ENCODE results near the gene SPSB1. TPM values are rescaled to one million over a fixed set of nuclear protein-coding genes. Genes with fewer than 3 reads are reported as not detected.

SPSB1 gene
- polyA plus RNA-seq, 1 experiment = 20.3 TPM

GRCh38 chr1:9362488-9362887 lies 69.8 kb downstream of the SPSB1 start:
- ChIA-PET CTCF (no interaction called here), POLR2A (interaction anchor here (0.6 kb wide), 1 partner anchor 80 kb away, joined by 3 read pairs; no protein-coding TSS in a partner anchor)
- H3K9me3 ChIP-seq (ENCODE audit: control insufficient read depth, insufficient read depth, low read length) = no peaks in the 10 kb centered on the region; the same call in 1 of the 2 replicates
- no peak overlapping the region for H3K27ac ChIP-seq (ENCODE audit: low read depth, low read length)
- no peak for DNase-seq (ENCODE audit: low read depth, low spot score)
- H3K27me3 ChIP-seq (ENCODE audit: control insufficient read depth, insufficient read depth, low read length) = no peaks in the 10 kb centered on the region
- no peak overlapping the region for H3K4me3 ChIP-seq (ENCODE audit: low read depth, low read length)
- TF ChIP-seq CTCF (IDR thresholded peaks at IDR 0.05; ENCODE audit: low read depth, low read length) = no peak

GRCh38 chr1:9363061-9363471 lies 70.4 kb downstream of the SPSB1 start:
- no peak overlapping the region for H3K4me3 ChIP-seq (ENCODE audit: low read depth, low read length)

GRCh38 chr1:9366298-9366697 lies 73.6 kb downstream of the SPSB1 start:
- Histone ChIP-seq H3K4me3 (ENCODE audit: low read depth, low read length) (no peak overlapping the region), H3K27ac (ENCODE audit: low read depth, low read length) (no peak overlapping the region), H3K9me3 (ENCODE audit: control insufficient read depth, insufficient read depth, low read length) (no peaks in the 10 kb centered on the region; the same call in 1 of the 2 replicates), H3K27me3 (ENCODE audit: control insufficient read depth, insufficient read depth, low read length) (no peaks in the 10 kb centered on the region)
- ChIA-PET POLR2A (no interaction called here), CTCF (no interaction called here)
- no peak for TF ChIP-seq CTCF (IDR thresholded peaks at IDR 0.05; ENCODE audit: low read depth, low read length)
- no peak for DNase-seq (ENCODE audit: low read depth, low spot score)

More at GRCh38 chr1:9363061-9363471, 70.4 kb downstream of the SPSB1 start:
- no peak for DNase-seq (ENCODE audit: low read depth, low spot score)
- ChIA-PET POLR2A (no interaction called here), CTCF (no interaction called here)
- H3K9me3 ChIP-seq (ENCODE audit: control insufficient read depth, insufficient read depth, low read length) = no peaks in the 10 kb centered on the region; the same call in 1 of the 2 replicates
- no peaks in the 10 kb centered on the region for H3K27me3 ChIP-seq (ENCODE audit: control insufficient read depth, insufficient read depth, low read length)
- H3K27ac ChIP-seq (ENCODE audit: low read depth, low read length) = no peak overlapping the region
- TF ChIP-seq CTCF (IDR thresholded peaks at IDR 0.05; ENCODE audit: low read depth, low read length) = no peak

- TF ChIP-seq CTCF (IDR thresholded peaks at IDR 0.05; ENCODE audit: low read depth, low read length) = no peak
- POLR2A ChIA-PET = no interaction called here
Observed at GRCh38 chr1:9366943-9367780, 74.5 kb downstream of the SPSB1 start.

GRCh38 chr1:9367806-9368205 lies 75.1 kb downstream of the SPSB1 start:
- Histone ChIP-seq H3K9me3 (ENCODE audit: control insufficient read depth, insufficient read depth, low read length) (no peaks in the 10 kb centered on the region; the same call in 1 of the 2 replicates), H3K27ac (ENCODE audit: low read depth, low read length) (no peak overlapping the region), H3K27me3 (ENCODE audit: control insufficient read depth, insufficient read depth, low read length) (no peaks in the 10 kb centered on the region), H3K4me3 (ENCODE audit: low read depth, low read length) (no peak overlapping the region)
- ChIA-PET CTCF (no interaction called here), POLR2A (no interaction called here)
- no peak for DNase-seq (ENCODE audit: low read depth, low spot score)
- TF ChIP-seq CTCF (IDR thresholded peaks at IDR 0.05; ENCODE audit: low read depth, low read length) = no peak

More at GRCh38 chr1:9366943-9367780, 74.5 kb downstream of the SPSB1 start:
- no peak overlapping the region for H3K27ac ChIP-seq (ENCODE audit: low read depth, low read length)
- DNase-seq (ENCODE audit: low read depth, low spot score) = no peak
- H3K4me3 ChIP-seq (ENCODE audit: low read depth, low read length) = no peak overlapping the region
- CTCF ChIA-PET = no interaction called here
- H3K9me3 ChIP-seq (ENCODE audit: control insufficient read depth, insufficient read depth, low read length) = no peaks in the 10 kb centered on the region; the same call in 1 of the 2 replicates
- H3K27me3 ChIP-seq (ENCODE audit: control insufficient read depth, insufficient read depth, low read length) = no peaks in the 10 kb centered on the region

Measured in AG04450 (cell line).